ENCODE data around the gene PML.

The PML gene

DNA sequence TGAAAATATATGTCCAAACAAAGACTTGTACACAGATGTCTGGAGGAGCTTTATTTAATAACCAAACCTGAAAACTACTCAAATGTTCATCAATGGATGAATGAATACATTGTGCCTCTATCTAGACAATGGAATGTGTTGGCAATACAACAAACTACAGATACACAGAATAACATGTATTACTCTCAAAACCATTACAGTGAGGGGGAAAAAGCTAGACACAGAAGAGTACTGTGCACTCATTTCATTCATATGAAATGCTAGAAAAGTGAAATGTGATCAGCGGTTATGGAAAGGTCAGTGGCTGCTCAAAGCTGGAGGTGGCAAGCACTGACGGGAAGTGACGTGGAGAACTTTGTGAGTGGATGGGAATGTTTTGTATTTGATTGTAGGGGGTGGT is 15.6 kb upstream of the PML start:
- TF ChIP-seq EGR1 (IDR thresholded peaks at IDR 0.05), result no peak
- no peak for TF ChIP-seq TEAD4 (IDR thresholded peaks at IDR 0.05)
- no peak for TF ChIP-seq TAF1 (IDR thresholded peaks at IDR 0.05; ENCODE audit: low read depth)
- TF ChIP-seq, protein P1, sequence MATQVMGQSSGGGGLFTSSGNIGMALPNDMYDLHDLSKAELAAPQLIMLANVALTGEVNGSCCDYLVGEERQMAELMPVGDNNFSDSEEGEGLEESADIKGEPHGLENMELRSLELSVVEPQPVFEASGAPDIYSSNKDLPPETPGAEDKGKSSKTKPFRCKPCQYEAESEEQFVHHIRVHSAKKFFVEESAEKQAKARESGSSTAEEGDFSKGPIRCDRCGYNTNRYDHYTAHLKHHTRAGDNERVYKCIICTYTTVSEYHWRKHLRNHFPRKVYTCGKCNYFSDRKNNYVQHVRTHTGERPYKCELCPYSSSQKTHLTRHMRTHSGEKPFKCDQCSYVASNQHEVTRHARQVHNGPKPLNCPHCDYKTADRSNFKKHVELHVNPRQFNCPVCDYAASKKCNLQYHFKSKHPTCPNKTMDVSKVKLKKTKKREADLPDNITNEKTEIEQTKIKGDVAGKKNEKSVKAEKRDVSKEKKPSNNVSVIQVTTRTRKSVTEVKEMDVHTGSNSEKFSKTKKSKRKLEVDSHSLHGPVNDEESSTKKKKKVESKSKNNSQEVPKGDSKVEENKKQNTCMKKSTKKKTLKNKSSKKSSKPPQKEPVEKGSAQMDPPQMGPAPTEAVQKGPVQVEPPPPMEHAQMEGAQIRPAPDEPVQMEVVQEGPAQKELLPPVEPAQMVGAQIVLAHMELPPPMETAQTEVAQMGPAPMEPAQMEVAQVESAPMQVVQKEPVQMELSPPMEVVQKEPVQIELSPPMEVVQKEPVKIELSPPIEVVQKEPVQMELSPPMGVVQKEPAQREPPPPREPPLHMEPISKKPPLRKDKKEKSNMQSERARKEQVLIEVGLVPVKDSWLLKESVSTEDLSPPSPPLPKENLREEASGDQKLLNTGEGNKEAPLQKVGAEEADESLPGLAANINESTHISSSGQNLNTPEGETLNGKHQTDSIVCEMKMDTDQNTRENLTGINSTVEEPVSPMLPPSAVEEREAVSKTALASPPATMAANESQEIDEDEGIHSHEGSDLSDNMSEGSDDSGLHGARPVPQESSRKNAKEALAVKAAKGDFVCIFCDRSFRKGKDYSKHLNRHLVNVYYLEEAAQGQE (IDR thresholded peaks at IDR 0.05; ENCODE audit: low read depth), result no peak
- TF ChIP-seq, protein P2, sequence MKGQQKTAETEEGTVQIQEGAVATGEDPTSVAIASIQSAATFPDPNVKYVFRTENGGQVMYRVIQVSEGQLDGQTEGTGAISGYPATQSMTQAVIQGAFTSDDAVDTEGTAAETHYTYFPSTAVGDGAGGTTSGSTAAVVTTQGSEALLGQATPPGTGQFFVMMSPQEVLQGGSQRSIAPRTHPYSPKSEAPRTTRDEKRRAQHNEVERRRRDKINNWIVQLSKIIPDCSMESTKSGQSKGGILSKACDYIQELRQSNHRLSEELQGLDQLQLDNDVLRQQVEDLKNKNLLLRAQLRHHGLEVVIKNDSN (IDR thresholded peaks at IDR 0.05), result no peak
- no peak for TF ChIP-seq ZBTB7A (IDR thresholded peaks at IDR 0.05; ENCODE audit: low read depth)
- no peak for TF ChIP-seq TCF12 (IDR thresholded peaks at IDR 0.05; ENCODE audit: low read depth)
- no peak for TF ChIP-seq RAD21 (IDR thresholded peaks at IDR 0.05; ENCODE audit: low read depth)
- no peak for TF ChIP-seq CREB1 (IDR thresholded peaks at IDR 0.05; ENCODE audit: low read depth)
- no peak for TF ChIP-seq YY1 (IDR thresholded peaks at IDR 0.05; ENCODE audit: low read depth)
- no peak for TF ChIP-seq NFIC (IDR thresholded peaks at IDR 0.05)

DNA sequence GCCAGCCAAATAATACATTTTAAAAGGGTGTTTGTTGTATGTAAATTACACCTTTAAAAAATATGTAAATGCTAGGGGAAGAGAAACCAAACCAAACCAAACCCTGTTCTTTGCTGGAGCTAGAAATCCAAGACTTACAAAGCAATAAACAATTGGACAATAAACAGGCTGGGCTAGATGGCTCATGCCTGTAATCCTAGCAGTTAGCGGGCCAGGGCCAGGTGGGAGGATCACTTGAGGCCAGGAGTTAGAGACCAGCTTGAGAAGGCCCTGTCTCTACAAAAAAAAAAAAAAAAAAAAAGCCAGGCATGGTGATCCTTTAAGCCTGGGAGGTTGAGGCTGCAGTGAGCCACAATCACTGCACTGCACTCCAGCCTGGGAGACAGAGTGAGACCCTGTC is 14.9 kb upstream of the PML start:
- TF ChIP-seq ZBTB7A (IDR thresholded peaks at IDR 0.05; ENCODE audit: low read depth) (no peak), EP300 (IDR thresholded peaks at IDR 0.05; ENCODE audit: borderline replicate concordance) (no peak), RAD21 (IDR thresholded peaks at IDR 0.05; ENCODE audit: low read depth) (no peak), YY1 (IDR thresholded peaks at IDR 0.05; ENCODE audit: low read depth) (no peak), EGR1 (IDR thresholded peaks at IDR 0.05) (no peak), TCF12 (IDR thresholded peaks at IDR 0.05; ENCODE audit: low read depth) (no peak), CREB1 (IDR thresholded peaks at IDR 0.05; ENCODE audit: low read depth) (no peak), CEBPB (IDR thresholded peaks at IDR 0.05) (no peak), FOXM1 (IDR thresholded peaks at IDR 0.05; ENCODE audit: borderline replicate concordance, low read depth) (no peak), TAF1 (IDR thresholded peaks at IDR 0.05; ENCODE audit: low read depth) (no peak), TEAD4 (IDR thresholded peaks at IDR 0.05) (no peak), NFIC (IDR thresholded peaks at IDR 0.05) (no peak)
- TF ChIP-seq, protein P2 (IDR thresholded peaks at IDR 0.05), result no peak
- TF ChIP-seq, protein P1 (IDR thresholded peaks at IDR 0.05; ENCODE audit: low read depth), result no peak
- TF ChIP-seq, protein P3, sequence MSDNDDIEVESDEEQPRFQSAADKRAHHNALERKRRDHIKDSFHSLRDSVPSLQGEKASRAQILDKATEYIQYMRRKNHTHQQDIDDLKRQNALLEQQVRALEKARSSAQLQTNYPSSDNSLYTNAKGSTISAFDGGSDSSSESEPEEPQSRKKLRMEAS (IDR thresholded peaks at IDR 0.05), result no peak

DNA sequence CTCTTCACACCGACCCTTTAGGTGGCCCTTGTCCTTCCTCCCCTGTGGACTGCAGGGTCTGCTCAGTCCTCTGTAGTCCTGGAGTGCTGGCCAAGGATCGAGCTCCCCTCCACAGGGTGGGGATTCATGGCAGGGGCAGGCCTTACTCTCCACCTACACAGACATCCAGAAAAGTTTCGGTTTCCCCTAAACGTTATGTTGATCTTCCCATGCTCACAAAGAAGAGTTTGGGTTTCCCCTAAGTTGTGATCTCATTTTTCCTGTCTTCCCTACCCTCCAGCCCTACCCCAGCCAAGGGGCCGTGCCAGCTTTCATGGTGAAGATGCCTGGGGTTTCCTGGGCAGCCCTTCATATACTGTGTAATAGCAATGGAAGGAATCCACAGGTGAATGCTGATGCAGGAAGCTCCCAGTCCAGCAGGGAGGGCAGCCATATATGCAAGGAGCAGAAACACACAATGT is 12.7 kb upstream of the PML start:
- TF ChIP-seq YY1 (IDR thresholded peaks at IDR 0.05; ENCODE audit: low read depth), result 0 out of 2 replicates have a peak, but pooled peaks have one; percentile 26
- TF ChIP-seq ZBTB7A (IDR thresholded peaks at IDR 0.05; ENCODE audit: low read depth), result no peak

DNA sequence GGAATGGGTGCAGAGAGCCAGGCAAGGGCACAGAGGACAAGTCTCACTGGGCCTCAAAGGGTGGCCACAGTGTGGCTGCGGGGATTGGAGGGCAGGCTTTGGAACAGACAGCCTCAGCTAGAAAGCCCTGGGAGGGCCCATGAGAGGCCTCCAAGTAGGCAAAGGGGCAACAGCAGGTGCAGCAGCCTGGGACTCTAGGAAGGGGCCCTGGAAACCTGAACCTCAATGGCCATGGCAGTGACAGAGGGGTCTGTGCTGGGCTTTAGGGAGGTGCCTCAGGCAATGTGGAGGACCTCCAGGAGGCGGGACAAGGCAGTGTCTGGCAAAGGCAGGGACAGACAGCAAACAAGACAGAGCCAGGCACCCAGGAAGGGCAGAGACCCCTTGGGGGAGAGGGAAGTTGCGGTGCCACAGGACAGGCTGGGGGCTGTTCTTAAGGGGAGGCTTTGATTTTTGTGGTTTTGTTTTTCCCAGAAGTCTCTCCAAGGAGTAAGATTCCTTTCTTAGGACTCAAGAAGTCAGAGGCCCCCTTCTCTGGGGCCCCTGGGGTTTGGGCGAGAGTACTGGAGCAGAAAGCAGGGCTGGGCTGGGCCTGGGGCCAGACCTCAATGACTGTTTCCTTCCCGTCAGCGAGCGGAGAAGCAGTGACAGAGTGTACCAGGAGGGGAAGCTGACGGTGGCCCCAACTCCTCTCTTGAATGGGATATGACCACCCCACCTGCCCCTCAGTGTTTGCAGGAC is 12.1 kb upstream of the PML start:
- TF ChIP-seq CREB1 (IDR thresholded peaks at IDR 0.05; ENCODE audit: low read depth), result no peak
- TF ChIP-seq YY1 (IDR thresholded peaks at IDR 0.05; ENCODE audit: low read depth), result no peak
- no peak; the same call in 1 of the 2 replicates for TF ChIP-seq TAF1 (IDR thresholded peaks at IDR 0.05; ENCODE audit: low read depth)
- peak; percentile 59 for TF ChIP-seq TEAD4 (IDR thresholded peaks at IDR 0.05)
- TF ChIP-seq CEBPB (IDR thresholded peaks at IDR 0.05), result peak; percentile 26; the same call in 1 of the 2 replicates
- TF ChIP-seq, protein P3 (IDR thresholded peaks at IDR 0.05), result peak; percentile 47
- peak; percentile 71; the same call in 1 of the 2 replicates for TF ChIP-seq EP300 (IDR thresholded peaks at IDR 0.05; ENCODE audit: borderline replicate concordance)
- TF ChIP-seq EGR1 (IDR thresholded peaks at IDR 0.05), result no peak
- TF ChIP-seq, protein P1 (IDR thresholded peaks at IDR 0.05; ENCODE audit: low read depth), result no peak
- TF ChIP-seq, protein P2 (IDR thresholded peaks at IDR 0.05), result no peak
- peak; percentile 93; the same call in 1 of the 2 replicates for TF ChIP-seq ZBTB7A (IDR thresholded peaks at IDR 0.05; ENCODE audit: low read depth)
- TF ChIP-seq TCF12 (IDR thresholded peaks at IDR 0.05; ENCODE audit: low read depth), result peak; percentile 86
- peak; percentile 9; the same call in 1 of the 2 replicates for TF ChIP-seq RAD21 (IDR thresholded peaks at IDR 0.05; ENCODE audit: low read depth)
- TF ChIP-seq FOXM1 (IDR thresholded peaks at IDR 0.05; ENCODE audit: borderline replicate concordance, low read depth), result peak; percentile 72; the same call in 1 of the 2 replicates
- peak; percentile 97 for TF ChIP-seq NFIC (IDR thresholded peaks at IDR 0.05)
